Embryonic facial prominence (tissue), 1 donor: Measurements from ENCODE around the gene ARHGDIB.

ENCODE experiments used
- DNase-seq: peaks from one replicate; pipeline ENCODE4 v3.0.0-alpha.2; 2016; ENCODE audit errors: extremely low spot score

The ARHGDIB gene

DNA sequence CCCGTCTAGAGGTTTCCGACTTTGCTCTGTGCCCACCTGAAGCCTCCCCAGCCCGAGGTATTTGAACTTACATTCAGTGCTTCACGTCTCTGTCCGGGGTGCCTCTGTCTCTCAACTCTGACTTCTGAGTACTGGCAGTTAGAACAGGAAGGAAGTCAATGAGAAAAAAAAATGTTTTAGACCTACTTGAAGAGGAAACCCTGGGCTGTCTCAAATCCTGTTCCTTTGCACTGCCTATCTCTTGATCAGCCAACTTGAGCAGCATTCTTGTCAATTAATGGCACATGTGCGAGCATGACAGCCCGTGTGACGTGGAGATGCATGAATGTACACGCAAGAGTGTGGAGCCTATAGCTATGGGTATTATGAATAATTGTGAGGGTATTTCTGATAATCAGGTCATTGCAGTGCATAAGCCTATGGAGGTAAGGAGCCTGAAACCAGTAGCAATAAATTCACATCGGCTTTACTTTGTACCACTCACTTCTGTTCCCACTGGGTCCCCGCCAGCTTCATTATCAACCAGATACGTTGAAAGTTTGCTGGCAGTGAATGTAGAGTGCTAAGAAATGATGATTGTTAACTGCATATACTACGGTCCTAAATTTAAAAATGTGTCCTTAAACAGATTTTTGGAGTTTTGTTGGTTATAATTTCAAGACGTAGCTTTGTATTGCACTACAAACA is at the start of gene ARHGDIB:
ARHGDIB (minus strand) TSS at position 136 of the 687 bp plus-strand sequence. CDS start 10,889 bp downstream, outside the sequence.
- no peak for DNase-seq

DNA sequence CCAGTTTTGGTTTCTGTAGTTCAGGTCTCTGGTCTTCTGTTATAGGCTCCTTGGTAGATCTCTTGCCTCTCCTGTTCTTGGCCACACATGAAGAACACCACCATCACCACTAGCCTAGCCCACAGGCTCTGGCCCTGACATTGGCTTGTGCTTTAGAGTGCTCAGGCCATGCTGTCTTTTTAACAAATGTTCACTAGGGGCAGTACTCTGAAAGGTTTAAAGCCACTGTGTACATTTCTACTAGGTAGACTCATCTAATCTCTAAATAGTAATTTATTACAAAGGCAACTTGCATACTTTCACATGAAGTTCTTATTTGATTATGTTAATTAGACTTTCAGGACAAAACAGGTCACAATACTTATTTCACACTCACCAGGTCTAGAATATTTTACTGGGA is 49.8 kb upstream of the ARHGDIB start:
- DNase-seq = no peak

DNA sequence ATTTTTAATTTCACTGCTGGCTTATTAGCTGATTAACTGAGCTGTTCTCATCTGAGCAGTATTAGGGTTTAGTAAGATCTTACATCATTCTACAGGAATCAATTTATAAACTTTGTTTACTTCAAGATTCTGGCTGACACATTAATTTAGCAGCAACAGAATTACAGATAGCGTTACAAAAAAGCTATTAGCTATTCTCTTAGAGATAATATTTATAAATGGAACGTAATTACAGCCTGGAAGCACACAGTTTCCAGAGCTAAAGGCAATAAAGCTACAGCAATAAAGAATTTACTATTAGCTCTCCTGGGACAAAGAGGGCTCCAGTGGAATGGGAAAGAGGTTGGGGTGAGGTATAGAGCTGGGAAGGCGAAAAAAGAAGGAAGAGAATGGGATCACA is 46.1 kb upstream of the ARHGDIB start:
- no peak for DNase-seq

DNA sequence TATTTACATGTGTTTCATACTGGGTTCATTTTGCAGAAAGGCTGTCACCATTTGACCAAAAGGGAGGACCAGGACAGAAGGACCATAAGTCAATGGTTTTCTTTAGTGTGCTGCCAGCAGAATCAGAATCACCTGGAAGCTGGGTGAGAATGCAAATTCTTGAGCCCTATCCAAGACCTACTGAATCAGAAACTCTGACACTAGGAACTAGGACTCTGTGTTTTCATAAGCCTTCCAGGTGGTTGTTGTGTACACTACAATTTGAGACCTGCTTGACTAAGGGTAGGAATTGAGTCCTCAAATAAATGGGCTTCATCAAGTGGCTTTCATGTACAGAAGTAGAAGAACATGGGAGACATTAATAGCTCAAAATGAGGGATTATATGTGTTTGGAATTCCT is 43.7 kb upstream of the ARHGDIB start:
- DNase-seq = no peak

DNA sequence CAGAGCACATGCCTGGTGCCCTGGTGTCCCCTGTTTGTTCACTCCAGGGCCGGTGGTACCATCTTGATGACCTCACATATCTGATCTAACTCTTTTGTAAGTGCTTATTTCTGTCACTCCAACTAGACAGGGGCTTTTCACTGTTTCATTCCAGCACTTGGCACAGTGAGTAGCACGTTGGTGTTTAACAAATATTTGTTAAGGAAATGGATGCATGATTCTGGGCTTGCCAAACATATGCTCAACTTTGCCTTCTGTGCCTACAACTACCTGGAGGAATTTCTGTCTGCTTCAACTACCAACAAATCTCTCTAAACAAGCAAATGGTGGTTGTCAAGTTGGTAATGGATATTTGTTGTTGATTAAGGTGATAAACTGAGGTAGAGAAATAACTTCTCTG is 43.0 kb upstream of the ARHGDIB start:
- no peak for DNase-seq

DNA sequence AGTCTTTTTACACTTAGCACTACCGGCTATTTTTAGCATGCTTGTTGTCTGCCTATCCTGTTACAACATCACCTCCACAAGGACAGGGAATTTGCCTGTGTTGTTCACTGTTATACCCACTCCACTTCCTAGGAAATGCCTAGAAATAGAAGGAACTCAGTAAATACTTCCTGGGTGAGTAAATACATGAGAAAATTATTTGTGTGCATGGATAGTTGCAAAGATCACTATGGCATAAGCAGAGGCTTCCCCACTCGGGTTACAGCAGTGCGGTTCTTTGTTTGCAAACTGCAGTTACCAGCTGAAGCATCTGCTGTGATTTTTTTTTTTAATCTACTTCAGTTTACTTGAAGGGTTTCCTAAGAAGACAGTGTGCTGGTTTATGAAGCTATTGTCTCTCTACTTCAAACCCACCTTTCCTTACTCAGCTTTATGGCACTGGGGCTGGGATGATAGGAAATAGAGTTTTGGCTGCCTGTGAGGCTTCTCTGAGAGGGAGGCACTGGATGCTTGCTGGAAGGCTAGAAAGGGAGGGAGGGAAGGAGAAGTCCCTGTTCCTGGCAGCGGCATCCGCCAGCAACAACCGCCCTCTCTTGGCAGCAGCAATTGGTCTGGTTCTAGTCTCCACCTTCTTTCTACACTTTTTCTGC is 40.5 kb upstream of the ARHGDIB start:
- peak; percentile 13 for DNase-seq

DNA sequence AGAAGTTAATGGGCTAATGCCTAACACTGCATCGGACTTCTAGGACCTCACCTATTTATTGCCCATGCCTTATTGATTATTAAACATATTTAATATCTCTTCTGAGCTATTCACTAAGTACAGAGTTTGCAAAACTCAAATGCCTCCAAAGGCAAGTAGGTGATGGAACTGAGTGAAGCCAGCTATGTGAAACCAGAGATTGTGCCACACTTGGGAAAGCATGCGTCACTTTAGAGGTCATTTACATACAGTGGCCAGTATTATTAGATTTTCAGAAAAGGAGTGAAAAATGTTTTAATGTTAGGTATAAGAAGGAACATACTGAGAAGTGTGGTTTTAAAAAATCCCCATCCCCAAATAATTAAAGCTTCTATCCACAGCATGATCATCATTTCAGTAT is 39.2 kb upstream of the ARHGDIB start:
- DNase-seq = no peak

DNA sequence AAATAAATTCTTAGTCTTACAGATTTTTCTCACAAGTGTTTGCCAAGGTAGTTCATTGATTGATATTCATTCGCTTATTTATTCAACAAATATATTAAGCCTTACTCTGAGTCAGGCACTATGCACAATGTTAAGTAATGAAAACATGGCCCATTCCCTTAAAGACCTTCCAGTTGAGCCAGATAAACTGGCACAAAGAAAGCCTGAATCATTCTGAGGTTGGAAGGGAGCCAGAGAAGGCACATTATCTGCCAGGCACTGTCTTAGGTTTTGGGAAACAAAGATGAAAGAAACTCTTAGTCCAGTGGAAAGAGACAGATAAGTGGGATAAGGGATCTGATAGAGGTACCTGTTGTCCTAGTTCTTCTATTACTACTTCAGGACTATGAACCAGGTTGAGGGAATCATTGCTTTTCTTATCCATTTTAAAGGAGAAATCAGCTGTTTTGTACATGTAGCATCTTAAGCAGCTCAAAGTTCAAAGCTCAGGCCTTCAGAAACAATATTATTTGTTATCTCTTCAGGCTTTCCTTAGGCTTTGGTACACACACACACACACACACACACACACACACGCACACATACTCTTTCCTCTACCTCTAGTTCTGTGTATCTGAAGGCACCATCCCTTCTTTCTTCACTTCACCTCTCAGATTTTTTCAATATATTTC is 38.4 kb upstream of the ARHGDIB start:
- no peak for DNase-seq

DNA sequence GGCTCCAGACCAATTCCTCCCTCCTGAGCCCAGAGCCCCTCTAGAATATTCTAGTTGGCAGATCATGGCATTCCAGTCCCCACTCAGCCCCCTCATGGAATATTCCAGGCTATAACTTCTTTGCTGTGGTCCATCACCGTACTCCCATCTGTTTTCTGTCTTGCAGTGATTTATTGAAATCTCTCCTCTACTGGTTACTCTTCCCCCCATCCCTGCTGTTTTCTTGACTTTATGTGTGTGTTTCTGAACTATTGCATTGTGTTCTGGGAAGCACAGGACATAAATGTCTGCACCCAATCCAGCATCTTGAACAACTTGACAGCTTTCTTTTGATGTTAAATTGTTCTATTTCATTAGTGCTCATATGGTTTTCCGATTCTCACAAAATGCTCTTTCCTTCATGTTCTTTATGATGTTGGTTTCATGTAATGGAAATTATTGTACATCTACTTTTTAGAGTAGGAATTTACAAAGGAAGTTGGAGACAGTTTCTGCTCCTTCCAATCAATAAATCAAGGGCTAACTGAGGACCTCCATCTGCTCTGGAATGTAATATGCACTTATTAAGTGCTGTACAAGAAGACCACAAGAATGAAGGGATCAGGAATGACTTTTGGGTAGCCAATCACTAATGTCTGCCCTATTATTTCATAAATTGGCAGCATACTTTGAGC is 37.8 kb upstream of the ARHGDIB start:
- DNase-seq = peak; percentile 24

DNA sequence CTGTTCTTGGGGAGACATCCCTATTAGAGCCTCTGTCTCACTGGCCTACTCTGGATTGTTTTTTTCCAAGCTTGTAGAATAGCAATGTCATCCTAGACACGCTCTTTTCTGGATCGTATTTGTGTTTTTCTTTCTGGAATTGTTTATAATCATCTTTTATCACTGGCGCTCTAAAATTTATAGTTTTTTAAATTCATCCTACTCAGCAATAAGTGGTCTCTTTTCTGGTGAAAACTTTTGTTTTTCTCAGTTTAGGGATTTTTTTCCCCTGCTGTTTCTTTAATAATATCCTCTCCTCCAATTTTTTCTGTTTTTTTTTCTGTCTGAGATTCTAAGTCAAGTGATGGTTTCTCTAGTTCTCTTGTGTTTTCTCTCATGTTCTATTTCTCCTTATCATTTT is 36.6 kb upstream of the ARHGDIB start:
- DNase-seq = no peak

DNA sequence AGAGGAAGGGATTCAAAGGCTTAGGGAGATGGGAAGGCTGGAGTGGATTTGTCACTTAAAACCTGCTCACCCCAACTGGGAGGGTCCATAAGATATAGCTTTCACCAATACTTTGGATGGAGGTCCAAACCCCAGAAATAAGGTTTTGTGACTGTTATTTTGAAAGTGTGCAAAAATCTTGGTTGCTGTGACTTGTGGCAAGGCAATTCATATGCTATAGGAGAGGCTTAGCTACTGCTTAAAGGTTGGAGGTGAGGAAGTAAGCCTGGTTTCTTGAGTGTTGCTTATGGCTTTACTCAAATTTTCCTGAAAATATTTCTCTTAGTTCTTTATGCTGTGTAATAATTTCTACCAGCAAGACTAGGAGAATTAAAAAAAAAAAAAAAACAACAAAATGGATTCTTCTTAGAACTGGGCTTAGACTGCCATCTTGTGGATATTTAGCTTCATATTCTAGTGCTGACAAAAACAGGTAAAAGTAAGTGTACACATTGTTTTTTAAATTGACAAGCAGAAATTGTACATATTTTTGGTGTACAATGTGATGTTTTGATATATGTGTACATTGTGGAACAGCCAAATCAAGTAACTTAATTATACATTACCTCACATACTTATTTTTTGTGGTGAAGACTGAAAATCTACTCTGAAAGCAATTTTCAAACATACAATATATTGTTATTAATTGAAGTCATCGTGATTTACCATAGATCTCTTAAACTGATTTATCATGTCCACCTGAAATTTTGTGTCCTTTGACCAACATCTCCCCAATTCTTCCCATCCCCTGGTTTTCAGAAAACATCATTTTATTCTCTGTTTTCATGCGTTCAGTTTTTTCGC is 34.4 kb upstream of the ARHGDIB start:
- peak; percentile 58 for DNase-seq

DNA sequence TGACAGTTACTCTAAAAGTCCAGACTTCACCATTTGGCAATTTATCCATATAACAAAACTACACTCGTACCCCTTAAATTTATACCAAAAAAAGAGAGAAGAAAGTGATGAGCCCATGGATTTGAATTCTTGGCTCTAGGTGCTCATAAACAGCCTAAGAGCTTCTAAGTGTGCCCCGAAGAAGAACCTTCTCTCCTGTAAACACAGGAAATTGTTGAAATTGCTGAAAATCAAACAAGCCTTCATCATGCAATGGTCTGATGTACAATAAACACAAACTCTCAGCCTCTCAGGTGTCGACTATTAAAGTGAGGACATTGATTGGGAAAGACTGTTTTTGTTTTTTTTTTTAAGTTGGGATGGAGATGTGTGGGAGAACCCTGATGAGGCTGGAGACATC is 33.2 kb upstream of the ARHGDIB start:
- no peak for DNase-seq

DNA sequence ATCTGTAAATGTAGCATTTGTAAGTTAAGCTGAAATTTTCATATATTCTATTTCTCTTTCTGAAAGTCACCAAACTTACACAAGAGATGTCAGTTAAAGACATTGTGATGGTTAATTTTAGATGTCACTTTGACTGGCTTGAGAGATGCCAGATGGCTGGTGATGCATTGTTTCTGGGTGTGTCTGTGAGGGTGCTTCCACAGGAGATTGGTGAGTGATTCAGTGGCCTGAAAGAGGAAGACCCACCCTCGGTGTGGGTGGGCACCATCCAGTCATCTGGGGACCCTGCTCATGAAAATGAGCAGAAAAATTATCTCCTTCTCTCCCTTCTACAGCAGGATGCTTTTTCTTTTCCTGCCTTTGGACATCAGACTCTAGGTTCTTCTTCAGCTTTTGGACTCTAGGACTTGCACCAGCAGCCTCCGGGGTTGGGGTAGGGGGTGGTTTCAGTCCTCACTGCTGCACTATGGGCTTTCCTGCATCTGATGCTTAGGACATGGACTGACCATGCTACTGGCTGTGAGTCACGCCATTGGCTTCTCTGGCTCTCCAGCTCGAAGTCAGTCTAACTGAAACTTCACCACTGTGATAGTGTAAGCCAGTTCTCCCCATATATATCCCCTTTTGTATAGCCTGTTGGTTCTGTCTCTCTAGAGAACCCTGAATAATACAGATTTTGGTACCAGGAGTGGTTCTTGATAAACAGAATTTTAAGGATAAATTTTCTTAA is 32.3 kb upstream of the ARHGDIB start:
- DNase-seq = no peak

DNA sequence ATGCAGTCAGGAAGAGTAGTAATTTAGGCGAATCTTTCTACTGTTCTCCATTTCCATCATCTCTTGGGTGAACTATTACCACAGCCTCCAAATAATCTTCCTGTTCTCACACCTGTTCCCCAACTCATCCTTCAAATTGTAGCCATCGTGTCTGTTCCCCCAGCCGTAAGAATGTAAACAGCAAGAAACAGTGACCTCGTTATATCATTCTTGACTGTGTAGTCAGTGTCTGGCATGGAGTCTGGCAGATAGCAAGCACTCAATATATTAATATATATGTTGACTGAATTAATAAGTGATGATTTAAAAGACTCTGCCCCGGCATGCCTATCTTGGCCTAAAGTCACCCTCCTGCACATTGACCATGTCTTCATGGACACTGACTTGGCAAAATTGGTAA is 31.7 kb upstream of the ARHGDIB start:
- no peak for DNase-seq

DNA sequence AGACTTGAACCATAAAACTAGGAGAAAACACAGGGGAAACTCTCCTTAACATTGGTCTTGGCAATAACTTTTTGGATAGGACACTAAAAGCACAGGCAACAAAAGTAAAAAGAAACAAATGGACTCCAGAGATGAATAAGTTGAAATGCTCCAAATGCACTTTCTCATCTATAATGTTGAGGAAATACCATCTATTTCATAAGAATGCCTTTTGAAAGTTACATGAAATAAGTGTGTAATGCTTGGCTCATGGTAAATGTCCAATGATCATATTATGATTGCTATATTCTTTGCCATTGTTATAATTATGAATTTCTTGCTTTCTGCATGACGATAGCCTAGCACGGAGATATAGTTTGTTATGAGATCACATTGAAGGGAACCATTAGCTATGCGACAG is 31.3 kb upstream of the ARHGDIB start:
- DNase-seq = no peak

DNA sequence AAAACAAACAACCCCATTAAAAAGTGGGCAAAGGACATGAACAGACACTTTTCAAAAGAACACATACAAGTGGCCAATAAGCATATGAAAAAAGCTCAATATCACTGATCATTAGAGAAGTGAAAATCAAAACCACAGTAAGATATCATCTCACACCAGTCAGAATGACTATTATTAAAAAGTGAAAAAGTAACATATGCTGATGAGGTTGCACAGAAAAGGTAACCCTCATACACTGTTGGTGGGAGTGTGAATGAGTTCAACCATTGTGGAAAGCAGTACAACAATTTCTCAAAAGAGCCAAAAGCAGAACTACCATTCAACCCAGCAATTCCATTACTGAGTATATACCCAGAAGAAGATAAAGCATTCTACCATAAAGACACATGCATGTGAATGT is 29.7 kb upstream of the ARHGDIB start:
- DNase-seq = no peak

DNA sequence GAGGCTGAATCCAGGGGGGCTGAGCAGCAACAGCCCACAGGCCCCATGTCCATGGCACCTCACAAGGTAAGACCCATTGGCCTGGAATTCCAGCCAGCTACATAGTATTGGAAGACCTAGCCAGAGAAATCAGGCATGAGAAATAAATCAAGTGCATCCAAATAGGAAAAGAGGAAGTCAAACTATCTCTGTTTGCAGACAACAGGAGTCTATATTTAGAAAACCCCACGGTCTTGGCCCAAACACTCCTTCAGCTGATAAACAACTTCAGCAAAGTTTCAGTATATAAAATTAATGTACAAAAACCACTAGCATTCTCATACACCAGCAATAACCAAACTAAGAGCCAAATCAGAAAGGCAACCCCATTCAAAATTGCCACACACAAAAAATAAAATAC is 28.4 kb upstream of the ARHGDIB start:
- DNase-seq = no peak

DNA sequence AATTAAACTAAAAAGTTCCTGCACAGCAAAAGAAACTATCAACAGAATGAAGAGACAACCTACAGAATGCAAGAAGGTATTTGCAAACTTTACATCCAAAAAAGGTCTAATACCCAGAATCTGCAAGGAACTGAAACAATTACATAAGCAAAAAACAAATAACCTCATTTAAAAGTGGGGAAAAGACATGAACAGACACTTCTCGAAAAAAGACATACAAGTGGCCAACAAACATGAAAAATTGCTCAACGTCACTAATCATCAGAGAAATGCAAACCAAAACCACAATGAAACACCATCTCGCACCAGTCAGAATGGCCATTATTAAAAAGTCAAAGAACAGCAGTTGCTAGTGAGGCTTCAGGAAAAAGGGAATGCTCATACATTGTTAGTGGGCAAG is 26.6 kb upstream of the ARHGDIB start:
- no peak for DNase-seq

DNA sequence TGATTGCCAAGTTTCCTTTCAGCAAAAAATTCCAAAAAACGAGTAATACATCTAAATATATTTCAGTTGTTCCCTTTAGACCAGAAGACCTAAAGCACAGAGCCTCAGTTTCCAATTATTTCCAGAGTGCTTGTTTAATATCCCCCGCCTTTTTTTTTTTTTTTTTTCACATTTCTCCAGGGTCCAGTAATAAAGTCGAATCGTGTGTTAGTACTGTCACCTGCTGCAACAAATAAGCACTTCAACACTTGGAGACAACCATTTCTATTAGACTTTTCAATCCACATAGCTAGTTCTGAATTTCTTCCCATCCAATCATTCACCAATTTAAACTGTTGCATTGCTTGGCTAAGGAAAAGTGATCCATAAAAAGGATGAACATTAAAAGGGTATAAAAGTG is 25.0 kb upstream of the ARHGDIB start:
- DNase-seq = no peak

DNA sequence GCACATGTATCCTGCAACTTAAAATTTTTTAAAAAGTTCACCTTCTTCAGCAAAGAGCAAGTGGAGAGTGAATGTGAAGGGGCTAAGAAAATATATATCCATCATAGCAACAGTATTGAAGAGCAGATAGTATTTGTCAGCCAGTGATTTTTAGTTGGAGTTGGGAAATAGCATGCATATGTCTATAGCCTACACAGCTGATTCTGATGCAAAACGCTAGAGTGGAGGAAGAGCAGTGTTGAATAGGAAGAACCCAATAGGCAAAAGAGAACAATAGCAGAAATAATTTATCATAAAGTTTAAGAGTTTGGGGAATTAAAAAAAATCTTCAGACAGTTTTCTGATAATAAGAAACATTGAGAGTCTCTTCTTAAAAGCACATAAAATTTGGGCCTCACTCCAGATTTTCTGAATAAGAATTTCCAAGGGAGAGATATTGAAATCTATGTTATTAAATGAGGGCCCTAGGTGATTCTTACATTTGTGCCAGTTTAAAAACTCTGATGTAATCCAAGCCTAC is 23.4 kb upstream of the ARHGDIB start:
- DNase-seq = no peak

DNA sequence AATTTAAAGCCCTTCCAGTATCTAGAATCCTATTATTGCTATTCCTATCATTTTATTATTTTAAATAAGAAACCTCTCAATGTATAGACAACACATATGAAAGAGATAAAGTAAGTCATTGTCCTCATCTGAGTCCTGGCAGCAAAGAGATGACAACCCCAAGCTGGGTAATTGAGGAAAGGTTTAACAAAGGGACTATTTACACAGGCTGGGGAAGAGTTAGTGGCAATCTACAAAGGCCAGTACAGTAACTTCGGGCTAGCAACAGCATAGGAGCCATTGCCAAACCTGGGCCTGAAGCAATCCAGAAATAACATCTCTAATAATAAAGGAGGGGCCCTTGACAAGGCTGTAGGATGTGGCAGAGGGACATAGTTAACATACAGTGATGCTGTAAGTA is 22.6 kb upstream of the ARHGDIB start:
- DNase-seq = no peak
